Activated CD8-positive, alpha-beta memory T cell treated with anti-CD3 and anti-CD28 coated beads, Interleukin-2, amount 50 U/mL, for 48 hours (primary cell): ENCODE data around the gene ARL1.
"Not testable (repeated sequence)": the region's sequence is repeated elsewhere in the genome, so short reads cannot be mapped to it uniquely, and the experiment has no call there.

ENCODE experiments used
- DNase-seq: peaks from one replicate; pipeline ENCODE4 v3.0.0-alpha.2; 2020

Gene ARL1

DNA sequence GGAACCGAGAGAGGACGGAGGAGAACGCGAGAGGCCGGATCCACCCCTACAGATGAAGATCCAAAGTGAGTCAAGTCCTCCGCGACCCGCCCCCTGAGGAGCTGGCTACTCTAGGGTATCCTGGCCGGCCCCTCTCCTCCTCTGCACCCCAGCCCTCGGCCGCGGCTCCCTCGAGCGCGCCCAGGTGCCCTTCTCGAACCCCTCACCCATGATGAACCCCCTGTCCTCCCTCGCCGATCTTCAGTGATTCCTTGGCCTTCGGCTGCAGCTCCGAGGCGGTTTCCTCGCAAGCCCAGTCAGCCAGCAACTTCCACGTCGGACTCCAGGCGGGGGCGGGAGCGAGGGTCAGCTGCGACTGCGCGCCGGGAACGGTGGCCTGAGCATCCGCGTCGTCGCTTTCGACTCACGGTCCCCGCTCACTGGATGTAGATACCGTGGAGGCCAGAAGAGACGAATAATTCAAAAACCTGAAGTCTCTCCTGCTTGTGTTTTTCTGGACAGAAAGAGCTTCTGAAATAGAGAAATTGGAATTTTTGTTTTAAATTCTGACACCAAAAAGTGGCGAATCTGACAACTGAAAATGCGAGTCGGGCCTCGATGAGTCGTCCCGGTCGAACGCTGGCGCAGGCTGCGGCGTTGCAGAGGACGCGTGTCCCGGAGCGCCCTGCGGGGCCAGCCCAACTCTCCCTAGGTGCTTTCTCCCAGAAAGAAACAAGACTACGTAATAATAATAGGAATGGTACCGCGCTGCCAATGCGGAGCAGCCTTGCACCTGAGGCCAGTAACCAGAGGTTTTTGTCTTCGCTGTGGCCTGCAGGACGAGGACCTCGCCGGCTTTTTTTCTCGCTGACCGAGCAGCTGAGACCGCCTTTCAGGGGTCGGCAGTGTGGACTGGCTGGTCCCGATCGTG lies at the start of gene ARL1:
TSS of gene ARL1 (minus strand) at position 337 of the 910 bp plus-strand sequence. CDS start at position 210, 127 bp downstream.
- peak; percentile 91 for DNase-seq

DNA sequence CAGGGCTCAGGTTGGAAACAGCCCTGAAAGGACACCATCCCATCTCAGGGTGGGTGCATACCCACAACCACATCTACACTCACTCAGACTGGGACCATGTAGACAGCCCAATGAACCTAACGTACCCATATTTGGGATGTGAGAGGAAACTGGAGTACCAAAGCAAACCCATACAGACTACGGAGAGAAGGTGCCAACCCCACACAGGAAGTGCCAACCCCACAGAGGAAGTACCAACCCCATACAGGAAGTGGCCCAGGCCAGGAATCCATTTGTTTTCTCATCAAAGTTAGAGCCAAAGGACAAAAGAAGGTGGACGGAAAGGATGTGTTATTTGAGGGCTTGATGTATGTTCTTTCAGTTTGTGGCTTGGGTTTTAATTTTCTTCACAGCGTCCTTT lies 48.1 kb upstream of the ARL1 start:
- no peak for DNase-seq

DNA sequence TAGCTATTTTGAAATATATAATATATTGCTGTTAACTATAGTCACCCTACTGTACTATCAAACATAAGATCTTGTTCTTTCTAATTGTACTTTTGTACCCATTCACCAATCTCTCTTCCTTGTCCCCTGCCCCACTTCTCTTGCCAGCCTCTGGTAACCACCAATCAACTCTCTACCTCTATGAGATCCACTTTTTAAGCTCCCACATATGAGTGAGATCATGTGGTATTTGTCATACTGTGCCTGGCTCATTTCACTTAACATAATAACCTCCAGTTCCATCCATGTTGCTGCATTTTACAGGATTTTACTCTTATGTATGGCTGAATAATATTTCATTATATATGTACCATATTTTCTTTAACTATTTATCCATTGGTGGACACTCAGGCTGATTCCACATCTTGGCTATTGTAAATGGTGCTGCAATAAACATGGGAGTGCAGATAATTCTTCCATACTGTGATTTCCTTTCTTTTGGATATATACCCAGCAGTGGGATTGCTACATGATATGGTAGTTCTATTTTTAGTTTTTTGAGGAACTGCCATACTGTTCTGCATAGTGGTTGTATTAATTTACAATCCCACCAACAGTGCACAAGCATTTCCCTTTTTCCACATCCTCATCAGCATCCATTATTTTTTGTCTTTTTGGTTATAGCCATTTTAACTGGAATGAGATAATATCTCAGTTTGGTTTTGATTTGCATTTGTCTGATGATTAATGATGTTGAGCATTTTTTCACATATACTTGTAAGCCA lies 34.1 kb upstream of the ARL1 start:
- DNase-seq, result no peak

DNA sequence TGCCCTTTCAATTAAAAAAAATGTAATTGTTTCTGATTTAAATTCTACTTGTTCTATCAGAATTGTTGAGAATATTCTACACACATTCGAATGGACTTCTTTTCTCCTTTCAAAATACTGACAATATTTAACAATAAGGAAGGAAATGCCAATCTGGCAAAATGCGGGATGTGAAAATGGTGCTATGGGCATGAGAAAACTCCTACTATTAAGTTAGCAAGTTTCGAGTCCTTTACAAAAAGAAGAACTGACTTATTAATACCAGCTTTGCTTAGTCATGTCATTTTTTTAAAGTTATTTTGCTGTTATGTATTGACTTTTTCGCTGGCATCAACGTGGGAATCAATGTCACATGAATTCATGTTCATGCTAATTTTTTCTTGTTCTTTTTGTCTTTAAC lies 31.7 kb upstream of the ARL1 start:
- DNase-seq, result no peak

DNA sequence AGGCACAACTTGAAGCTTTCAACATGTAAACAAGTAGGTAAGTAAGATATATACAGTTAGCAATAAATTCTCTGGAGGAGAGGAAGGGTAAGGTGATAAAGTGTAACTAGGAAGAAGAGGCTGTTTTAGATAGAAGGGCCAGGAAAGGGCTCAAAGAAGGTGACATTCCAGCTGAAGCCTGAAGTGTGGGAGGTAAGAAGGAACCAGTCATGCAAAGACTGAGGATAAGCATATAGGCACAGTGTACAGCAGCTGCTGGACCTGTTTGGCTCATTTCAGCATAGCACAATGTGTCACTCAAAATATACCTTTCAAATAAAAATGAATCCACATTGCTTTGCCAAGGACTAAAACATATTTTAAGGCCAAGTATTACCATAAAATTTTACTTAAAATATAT lies 28.6 kb upstream of the ARL1 start:
- DNase-seq, result no peak

DNA sequence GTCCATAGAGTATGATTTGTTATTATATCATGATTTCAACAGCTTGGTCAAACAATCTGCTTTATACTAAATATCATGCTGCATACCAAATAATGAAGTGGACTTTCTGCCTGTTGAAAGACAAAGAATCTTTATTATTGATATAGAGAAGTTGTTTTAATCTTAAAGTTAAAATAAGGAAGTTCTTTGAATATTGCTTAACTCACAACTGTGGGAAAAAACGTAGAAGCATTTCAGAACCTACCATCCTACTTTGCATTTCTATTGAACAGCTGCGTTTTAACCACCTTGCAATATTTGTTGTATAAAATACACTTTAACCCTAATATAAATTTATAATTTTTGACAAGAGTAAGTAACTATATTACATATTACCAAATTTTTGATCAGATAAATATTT lies 22.9 kb upstream of the ARL1 start:
- DNase-seq, result no peak

DNA sequence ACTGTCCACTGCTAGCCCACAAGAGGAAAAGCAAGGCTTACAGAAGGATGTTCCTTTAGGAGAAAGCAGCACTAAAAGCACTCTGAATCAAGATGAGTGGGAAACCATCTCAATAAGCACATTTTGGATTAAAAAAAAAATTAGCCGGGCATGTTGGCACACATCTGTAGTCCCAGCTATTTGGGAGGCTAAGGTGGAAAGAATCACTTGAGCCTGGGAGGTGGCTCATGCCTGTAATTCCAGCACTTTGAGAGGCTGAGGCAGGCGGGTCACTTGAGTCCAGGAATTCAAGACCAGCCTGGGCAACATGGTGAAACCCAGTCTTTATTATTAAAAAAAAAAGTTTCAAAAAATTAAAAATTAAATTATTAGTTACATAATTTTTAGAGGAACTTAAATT lies 17.0 kb upstream of the ARL1 start:
- no peak for DNase-seq

DNA sequence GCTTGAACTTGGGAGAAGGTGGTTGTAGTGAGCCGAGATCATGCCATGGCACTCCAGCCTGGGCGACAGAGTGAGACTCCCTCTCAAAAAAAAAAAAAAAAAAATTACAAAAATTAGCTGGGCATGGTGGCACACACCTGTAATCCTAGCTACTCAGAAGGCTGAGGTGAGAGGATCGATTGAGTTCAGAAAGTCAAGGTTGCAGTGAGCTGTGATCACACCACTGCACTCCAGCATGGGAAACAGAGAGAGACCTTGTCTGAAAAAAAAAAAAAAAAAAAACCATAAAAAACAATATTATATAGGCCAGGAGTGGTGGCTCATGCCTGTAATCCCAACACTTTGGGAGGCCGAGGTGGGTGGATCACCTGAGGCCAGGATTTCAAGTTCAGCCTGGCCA lies 14.5 kb upstream of the ARL1 start:
- DNase-seq, result not testable (repeated sequence)

DNA sequence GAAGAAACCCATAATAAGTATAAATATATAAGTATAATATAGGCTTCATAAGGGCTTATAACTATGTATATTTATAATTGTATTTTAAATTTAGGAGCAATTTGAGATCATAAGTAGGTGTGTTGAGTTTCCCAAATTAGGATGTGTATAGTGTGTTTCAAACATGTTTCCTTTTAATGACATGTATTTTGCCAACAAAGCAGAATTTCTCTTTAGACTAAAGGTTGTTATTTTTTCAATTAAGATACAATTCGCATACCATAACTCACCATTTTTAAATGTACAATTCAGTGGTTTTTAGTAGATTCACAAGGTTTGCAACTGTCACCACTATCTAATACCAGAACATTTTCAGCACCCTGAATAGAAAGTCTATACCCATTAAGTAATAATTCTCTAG lies 7.7 kb upstream of the ARL1 start:
- no peak for DNase-seq

DNA sequence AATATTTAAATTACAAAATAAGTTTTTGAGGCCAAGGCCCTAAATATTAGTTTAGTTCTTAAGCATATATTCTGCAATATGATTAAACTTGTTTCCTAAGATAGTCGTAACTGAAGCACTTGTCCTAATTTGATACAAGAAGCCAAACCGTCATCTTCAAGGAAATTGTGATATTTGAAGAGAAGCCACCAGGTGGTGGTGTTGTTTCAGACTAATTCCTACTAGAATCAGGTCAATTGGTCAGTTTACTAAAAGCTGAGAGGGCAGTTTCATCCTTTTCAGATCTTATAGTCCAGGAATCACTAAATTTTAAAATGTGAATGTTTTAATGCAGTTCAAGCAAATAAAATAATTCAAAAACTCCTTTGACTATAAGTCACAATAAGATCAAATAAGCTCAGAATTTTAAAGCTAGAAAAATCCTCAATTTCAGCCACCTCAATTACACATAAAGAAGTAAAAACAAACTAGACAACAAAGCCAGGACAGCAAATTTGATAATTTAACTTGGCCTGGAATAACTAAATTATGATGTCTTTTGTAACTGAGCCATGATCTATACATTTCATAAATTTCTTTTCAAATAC lies 7.1 kb upstream of the ARL1 start:
- no peak for DNase-seq

DNA sequence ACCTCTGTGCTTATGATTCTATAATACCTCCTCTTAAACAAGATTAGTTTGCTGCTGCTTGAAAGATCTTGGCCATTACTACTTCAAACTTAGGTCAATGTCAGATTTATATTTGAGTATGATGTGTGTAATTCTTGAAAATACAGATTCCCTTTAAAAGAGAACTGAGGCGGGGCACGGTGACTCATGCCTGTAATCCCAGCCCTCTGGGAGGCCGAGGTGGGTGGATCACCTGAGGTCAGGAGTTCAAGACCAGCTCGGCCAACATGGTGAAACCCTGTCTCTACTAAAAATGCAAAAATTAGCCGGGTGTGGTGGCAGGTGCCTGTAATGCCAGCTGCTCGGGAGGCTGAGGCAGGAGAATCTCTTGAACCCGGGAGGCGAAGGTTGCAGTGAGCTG lies 2.6 kb upstream of the ARL1 start:
- DNase-seq, result not testable (repeated sequence)

DNA sequence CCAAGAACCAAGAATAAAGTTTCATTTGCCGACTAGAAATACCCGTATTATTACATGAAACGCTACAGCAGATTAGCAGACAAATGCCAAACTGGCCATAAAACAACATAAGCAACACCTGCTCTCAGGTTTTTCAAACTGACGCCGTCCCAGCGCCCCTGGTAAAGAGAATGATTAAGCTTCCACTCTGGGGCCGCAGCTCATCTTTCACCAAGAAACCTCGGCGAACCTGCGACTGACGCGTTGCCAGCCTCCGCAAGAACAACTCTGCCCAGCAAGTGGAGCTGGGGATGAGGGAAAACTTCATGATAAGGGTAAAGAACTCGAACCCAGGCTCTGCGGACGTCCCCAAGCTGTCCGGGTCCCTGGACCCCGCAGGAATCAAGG lies 530 bp downstream of the ARL1 start:
- DNase-seq, result no peak

DNA sequence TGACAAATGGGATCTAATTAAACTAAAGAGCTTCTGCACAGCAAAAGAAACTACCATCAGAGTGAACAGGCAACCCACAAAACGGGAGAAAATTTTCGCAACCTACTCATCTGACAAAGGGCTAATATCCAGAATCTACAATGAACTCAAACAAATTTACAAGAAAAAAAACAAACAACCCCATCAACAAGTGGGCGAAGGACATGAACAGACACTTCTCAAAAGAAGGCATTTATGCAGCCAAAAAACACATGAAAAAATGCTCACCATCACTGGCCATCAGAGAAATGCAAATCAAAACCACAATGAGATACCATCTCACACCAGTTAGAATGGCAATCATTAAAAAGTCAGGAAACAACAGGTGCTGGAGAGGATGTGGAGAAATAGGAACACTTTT lies 16.4 kb downstream of the ARL1 start:
- DNase-seq, result not testable (repeated sequence)

DNA sequence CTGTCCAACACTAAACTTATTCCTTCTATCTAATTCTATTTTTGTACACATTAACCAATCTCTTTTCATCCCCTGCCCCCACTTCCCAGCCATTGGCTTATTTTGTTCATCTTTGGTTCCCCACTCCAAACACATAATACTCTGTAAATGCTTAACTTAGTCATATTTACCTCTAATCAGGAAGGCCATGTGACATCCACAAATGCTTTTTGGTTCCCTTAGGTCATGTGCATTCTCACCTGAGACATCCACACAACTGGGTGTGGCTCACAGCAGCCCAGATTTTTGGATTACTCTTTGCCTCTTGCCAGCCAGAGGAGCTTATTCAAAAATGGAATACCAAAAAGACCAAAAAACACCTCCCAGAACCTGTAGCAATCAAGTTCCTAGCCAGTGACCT lies 28.4 kb downstream of the ARL1 start:
- no peak for DNase-seq

DNA sequence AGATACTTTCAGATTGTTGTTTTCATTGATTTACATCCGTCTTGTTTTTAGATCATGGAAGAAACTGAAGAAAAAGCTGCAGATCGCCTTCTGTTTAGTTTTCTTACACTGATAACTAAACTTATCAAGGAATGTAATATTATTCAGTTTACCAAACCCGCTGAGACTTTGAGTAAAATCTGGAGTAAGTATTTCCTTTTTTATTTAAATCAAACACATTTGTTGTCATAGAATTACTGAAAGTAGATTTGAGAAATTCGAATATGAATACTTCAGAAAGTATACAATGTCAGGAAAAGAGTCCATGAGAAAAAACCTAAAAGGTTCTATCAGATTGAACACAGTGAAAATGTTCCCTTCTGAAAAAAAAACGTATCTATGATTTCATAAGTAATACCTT lies 32.0 kb downstream of the ARL1 start:
- DNase-seq, result no peak

DNA sequence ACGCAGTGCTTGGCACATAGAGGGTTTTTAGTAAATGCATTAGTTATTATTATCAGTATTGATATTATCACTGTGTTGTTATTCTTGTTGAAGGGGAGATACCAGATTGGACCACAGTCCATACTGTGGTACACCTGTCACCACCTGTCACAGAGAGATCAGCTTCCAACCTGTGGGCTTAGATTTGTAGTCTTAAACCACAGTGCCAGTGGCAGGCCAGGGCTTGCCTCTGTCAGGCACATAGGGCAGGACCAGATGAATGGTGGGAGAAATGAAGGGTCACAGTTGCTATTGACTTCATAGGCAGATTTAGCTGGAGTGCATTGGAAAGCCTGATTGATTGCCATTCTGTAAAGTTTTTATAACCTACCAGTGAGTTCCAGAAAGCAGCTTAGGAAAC lies 35.1 kb downstream of the ARL1 start:
- no peak for DNase-seq

DNA sequence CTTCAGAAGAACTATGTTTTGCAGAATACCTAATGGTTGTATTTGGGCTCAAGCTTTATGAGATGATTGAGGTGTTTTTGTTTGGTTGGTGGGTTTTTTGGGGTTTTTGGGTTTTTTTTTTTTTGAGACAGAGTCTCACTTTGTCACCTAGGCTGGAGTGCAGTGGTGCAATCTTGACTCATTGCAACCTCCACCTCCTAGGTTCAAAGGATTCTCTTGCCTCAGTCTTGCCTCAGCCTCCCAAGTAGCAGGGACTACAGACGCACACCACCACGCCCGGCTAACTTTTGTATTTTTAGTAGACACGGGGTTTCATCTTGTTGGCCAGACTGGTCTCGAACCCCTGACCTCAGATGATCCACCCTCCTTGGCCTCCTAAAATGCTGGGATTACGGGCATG lies 39.6 kb downstream of the ARL1 start:
- no peak for DNase-seq

DNA sequence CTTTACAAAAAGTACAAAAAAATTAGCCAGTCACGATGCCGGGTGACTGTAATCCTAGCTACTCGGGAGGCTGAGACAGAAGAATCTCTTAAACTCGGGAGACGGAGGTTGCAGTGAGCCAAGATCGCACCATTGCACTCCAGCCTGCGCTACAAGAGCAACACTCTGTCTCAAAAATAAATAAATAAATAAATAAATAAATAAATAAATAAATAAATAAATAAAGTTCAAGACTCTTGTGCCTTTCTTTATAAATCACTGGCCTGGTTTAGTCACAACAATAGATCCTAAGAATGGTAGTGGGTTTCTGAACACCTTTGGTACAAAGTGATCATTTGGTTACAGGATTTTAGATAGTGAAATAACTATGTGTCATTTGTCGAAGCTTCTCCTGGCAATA lies 46.1 kb downstream of the ARL1 start:
- DNase-seq, result no peak

DNA sequence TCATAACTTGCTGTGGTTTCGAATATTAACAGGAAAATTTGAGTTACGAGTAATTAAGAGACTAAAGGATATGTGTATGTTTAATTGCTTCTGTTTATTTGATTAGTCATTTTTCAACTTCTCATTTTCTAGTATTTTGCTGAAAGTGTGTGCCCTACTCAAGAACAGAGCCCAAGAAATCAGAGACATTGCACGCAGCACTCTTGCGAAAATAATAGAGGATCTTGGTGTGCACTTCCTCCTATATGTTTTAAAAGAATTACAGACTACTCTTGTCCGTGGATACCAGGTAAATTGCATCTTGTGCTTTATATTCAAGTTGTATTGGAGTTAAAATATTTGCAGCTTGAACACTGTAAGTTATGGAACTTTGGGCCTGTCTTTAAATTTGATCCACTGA lies 50.8 kb downstream of the ARL1 start:
- DNase-seq, result no peak

DNA sequence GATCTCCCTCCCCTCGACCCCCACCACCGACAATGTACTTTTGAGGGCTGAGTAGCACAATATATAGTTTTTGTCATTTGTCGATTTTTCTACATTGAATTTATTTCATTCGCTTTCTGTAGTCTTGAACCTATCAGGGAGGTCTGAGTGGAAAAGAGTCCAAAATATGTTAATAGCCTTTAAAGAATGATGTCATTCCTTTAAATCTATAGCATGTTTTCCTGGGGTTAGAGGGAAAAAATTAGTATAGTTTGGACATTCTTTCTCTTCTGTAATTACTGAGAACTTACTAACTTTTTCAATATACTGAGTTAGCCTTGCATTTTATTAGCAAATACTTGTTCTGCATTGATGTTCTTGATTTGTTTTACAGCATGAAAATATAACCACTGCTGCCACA lies 55.9 kb downstream of the ARL1 start:
- no peak for DNase-seq

DNA sequence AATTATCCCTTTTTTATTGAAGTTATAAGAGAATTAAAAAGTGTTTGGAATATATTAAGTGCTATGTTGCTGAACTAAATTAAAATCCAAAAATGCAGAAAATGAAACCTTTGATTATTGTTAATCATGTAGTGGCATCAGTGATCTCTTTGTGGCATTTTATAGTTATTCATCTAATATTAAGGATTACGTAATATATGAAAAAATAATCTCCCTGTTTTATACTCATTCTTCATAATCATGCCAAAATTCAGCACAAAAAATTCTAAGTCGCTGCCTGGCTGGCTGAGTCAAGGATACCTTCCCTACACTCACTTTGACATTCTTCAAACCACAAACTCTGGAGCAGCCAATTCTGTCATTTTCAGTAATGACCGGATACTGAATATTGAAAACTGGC lies 63.7 kb downstream of the ARL1 start:
- no peak for DNase-seq
